Calu3 (cell line): ENCODE measurements around the gene SDK2. TPM values are rescaled to one million over a fixed set of nuclear protein-coding genes. Genes with fewer than 3 reads are reported as not detected.

Experiments used
- BruUV-seq: library from RNA; stranded (reverse); fragments of 400-500 nt; replicated peaks from 2 replicates; lab custom pipeline; 2021; lab: Mats Ljungman, UMichigan
- CTCF ChIA-PET: fragments of 300-600 bp; sonication (Branson Sonifier 250); formaldehyde crosslinking; loops from one replicate; lab custom pipeline; 2022; ENCODE audit warnings: antibody characterized with exemption; lab: Charles Lee
- DNase-seq: peaks from one replicate; pipeline ENCODE4 v3.0.0; 2022
- H3K27ac Mint-ChIP-seq: one replicate; pipeline ENCODE4 v1.8.0; 2022; ENCODE audit warnings: mixed read lengths; ENCODE audit not compliant: unreplicated experiment
- H3K27me3 Mint-ChIP-seq: one replicate; pipeline ENCODE4 v1.8.0; 2022; ENCODE audit warnings: mixed read lengths; ENCODE audit not compliant: unreplicated experiment
- H3K36me3 Mint-ChIP-seq: one replicate; pipeline ENCODE4 v1.8.0; 2022; ENCODE audit warnings: mild to moderate bottlenecking, moderate library complexity, mixed read lengths; ENCODE audit not compliant: insufficient read depth, unreplicated experiment
- H3K4me1 Mint-ChIP-seq: one replicate; pipeline ENCODE4 v1.8.0; 2022; ENCODE audit warnings: mild to moderate bottlenecking, low read depth, mixed read lengths; ENCODE audit not compliant: unreplicated experiment
- H3K4me3 Mint-ChIP-seq: one replicate; pipeline ENCODE4 v1.8.0; 2022; ENCODE audit warnings: mild to moderate bottlenecking, low read depth, moderate library complexity, mixed read lengths; ENCODE audit not compliant: unreplicated experiment
- H3K9me3 Mint-ChIP-seq: one replicate; pipeline ENCODE4 v1.8.0; 2022; ENCODE audit warnings: low read depth, mixed read lengths; ENCODE audit not compliant: unreplicated experiment
- CTCF ChIP-seq: fragments of 200-600 bp; IDR thresholded peaks from one replicate; pipeline ENCODE4 v1.8.0; 2022; ENCODE audit warnings: antibody characterized with exemption; ENCODE audit not compliant: unreplicated experiment
- intact Hi-C: fragments of 100-400 bp; cut with micrococcal nuclease; formaldehyde crosslinking; loops from one replicate; pipeline ENCODE4 v1.10.0; 2022; ENCODE audit not compliant: unreplicated experiment
- total RNA-seq: library from RNA; stranded (reverse); gene quantifications from 2 replicates; pipeline ENCODE4 v1.2.3, GENCODE V29; 2022

SDK2 gene
- total RNA-seq, 1 experiment from 2014 or later = not detected

GRCh38 chr17:73482894-73483293 is 161.4 kb downstream of the SDK2 start:
- Mint-ChIP-seq H3K27me3 (peaks cover 78% of the 10 kb centered on the region), H3K9me3 (peaks cover 6% of the 10 kb centered on the region), H3K27ac (no peak overlapping the region), H3K4me1 (no peaks in the 10 kb centered on the region), H3K4me3 (no peak overlapping the region), H3K36me3 (no peaks in the 10 kb centered on the region)
- no peak for TF ChIP-seq CTCF
- DNase-seq = no peak
- CTCF ChIA-PET = no interaction called here
- intact Hi-C loops = no loop called here
- BruUV-seq = no TSS peak

- no peak for DNase-seq
- peaks cover 6% of the 10 kb centered on the region for H3K9me3 Mint-ChIP-seq
- no peaks in the 10 kb centered on the region for H3K36me3 Mint-ChIP-seq
- H3K4me1 Mint-ChIP-seq = no peaks in the 10 kb centered on the region
- no peak overlapping the region for H3K4me3 Mint-ChIP-seq
- intact Hi-C loops = no loop called here
- no TSS peak for BruUV-seq
- H3K27me3 Mint-ChIP-seq = peaks cover 78% of the 10 kb centered on the region
- no peak for TF ChIP-seq CTCF
- CTCF ChIA-PET = no interaction called here
- H3K27ac Mint-ChIP-seq = no peak overlapping the region
Measured at GRCh38 chr17:73482251-73482716, 162.0 kb downstream of the SDK2 start.

- H3K9me3 Mint-ChIP-seq = peaks cover 6% of the 10 kb centered on the region
- H3K4me1 Mint-ChIP-seq = no peaks in the 10 kb centered on the region
- intact Hi-C loops = no loop called here
- BruUV-seq = no TSS peak
- TF ChIP-seq CTCF = no peak
- CTCF ChIA-PET = no interaction called here
- no peak overlapping the region for H3K27ac Mint-ChIP-seq
- H3K27me3 Mint-ChIP-seq = peaks cover 78% of the 10 kb centered on the region
- H3K36me3 Mint-ChIP-seq = no peaks in the 10 kb centered on the region
- no peak overlapping the region for H3K4me3 Mint-ChIP-seq
- no peak for DNase-seq
Measured at GRCh38 chr17:73481676-73482075, 162.6 kb downstream of the SDK2 start.

GRCh38 chr17:73480740-73481139 is 163.5 kb downstream of the SDK2 start:
- no peak for DNase-seq
- Mint-ChIP-seq H3K36me3 (no peaks in the 10 kb centered on the region), H3K9me3 (peaks cover 6% of the 10 kb centered on the region), H3K4me1 (no peaks in the 10 kb centered on the region), H3K4me3 (no peak overlapping the region), H3K27ac (no peak overlapping the region), H3K27me3 (peaks cover 73% of the 10 kb centered on the region)
- intact Hi-C loops = no loop called here
- CTCF ChIA-PET = no interaction called here
- BruUV-seq = no TSS peak
- TF ChIP-seq CTCF = no peak
